DND-41 (cell line): ENCODE data around the gene CLEC9A.

Experiments used
- ATAC-seq: fragments of 200-7000 bp; cut with Tn5 transposase; 3 replicates; pipeline ENCODE4 v1.9.1; 2021; ENCODE audit warnings: low read depth; ENCODE audit not compliant: insufficient read depth
- DNase-seq: peaks from one replicate; pipeline ENCODE4 v3.0.0-alpha.2; 2020
- H2AFZ ChIP-seq: 2 replicates; pipeline ENCODE4 v1.6.0; 2012; ENCODE audit warnings: low read depth, low read length
- H3K27ac ChIP-seq: 2 replicates; pipeline ENCODE4 v1.5.1; 2012; ENCODE audit warnings: low read length, inconsistent platforms
- H3K27me3 ChIP-seq: fragments of 200-600 bp; sonication (generic); 2 replicates; pipeline ENCODE4 v1.6.0; 2012; ENCODE audit warnings: low read length, mild to moderate bottlenecking, inconsistent platforms; ENCODE audit not compliant: insufficient read depth, poor library complexity
- H3K36me3 ChIP-seq: 2 replicates; pipeline ENCODE4 v1.5.1; 2012; ENCODE audit warnings: low read length, inconsistent platforms; ENCODE audit not compliant: insufficient read depth
- H3K4me1 ChIP-seq: 2 replicates; pipeline ENCODE4 v1.5.1; 2012; ENCODE audit warnings: mild to moderate bottlenecking, low read length; ENCODE audit not compliant: insufficient read depth
- H3K4me2 ChIP-seq: 2 replicates; pipeline ENCODE4 v1.6.0; 2012; ENCODE audit warnings: mild to moderate bottlenecking, moderate library complexity, low read length, inconsistent platforms; ENCODE audit not compliant: insufficient read depth
- H3K4me3 ChIP-seq, 2 experiments: fragments of 200-600 bp in 1 of 2; shearing (Covaris generic) in 1 of 2; 2 replicates each; pipeline ENCODE4 v1.5.1; 2012 to 2016; ENCODE audit warnings: inconsistent platforms in 2 of 2, low read length in 2 of 2, mild to moderate bottlenecking in 2 of 2, low read depth in 1 of 2, moderate library complexity in 1 of 2
- H3K79me2 ChIP-seq: 2 replicates; pipeline ENCODE4 v1.6.0; 2012; ENCODE audit warnings: low read length, inconsistent platforms; ENCODE audit not compliant: insufficient read depth
- H3K9ac ChIP-seq: 2 replicates; pipeline ENCODE4 v1.6.0; 2012; ENCODE audit warnings: low read depth, mild to moderate bottlenecking, inconsistent platforms, low read length, moderate library complexity
- H3K9me3 ChIP-seq: 2 replicates; pipeline ENCODE4 v1.5.1; 2012; ENCODE audit warnings: low read length, moderate library complexity, mild to moderate bottlenecking, inconsistent platforms; ENCODE audit not compliant: insufficient read depth, severe bottlenecking
- H4K20me1 ChIP-seq: 2 replicates; pipeline ENCODE4 v1.6.0; 2012; ENCODE audit warnings: low read length; ENCODE audit not compliant: insufficient read depth
- EZH2 ChIP-seq: IDR thresholded peaks from 3 replicates; pipeline ENCODE4 v1.6.1; 2012; ENCODE audit warnings: borderline replicate concordance, low read depth, mild to moderate bottlenecking, moderate library complexity, low read length, inconsistent platforms; ENCODE audit not compliant: severe bottlenecking
- TF ChIP-seq, protein P1 (sequence below): IDR thresholded peaks from 2 replicates; pipeline ENCODE4 v1.5.1; 2012; ENCODE audit warnings: borderline replicate concordance, low read length, moderate library complexity, mild to moderate bottlenecking; ENCODE audit not compliant: poor library complexity, severe bottlenecking; ENCODE audit errors: extremely low read depth

The CLEC9A gene

DNA sequence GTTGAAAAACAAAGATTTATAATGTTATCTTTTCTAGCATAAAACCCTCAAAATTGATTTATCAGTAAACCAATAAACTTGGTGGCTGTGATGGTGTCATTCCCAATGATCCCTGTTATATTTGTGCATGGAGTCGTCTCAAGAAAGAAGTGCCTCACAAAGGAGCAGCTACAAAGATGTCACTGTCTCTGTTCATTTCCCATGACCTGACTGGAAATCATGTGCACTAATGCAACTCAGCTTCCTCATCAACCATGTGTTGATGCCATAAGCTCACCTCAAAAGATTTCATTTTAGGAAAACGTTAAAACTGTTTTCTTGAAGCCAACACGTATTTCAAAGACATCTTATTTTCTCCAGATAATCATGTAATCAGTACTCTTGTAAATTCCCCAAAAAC is 39.5 kb downstream of the CLEC9A start:
- no peaks in the 10 kb centered on the region for H3K9me3 ChIP-seq
- peaks cover 15% of the 10 kb centered on the region for H3K27me3 ChIP-seq
- H3K79me2 ChIP-seq: no peaks in the 10 kb centered on the region
- no peak overlapping the region for H2AFZ ChIP-seq
- no peak overlapping the region for H3K9ac ChIP-seq
- TF ChIP-seq, protein P1, sequence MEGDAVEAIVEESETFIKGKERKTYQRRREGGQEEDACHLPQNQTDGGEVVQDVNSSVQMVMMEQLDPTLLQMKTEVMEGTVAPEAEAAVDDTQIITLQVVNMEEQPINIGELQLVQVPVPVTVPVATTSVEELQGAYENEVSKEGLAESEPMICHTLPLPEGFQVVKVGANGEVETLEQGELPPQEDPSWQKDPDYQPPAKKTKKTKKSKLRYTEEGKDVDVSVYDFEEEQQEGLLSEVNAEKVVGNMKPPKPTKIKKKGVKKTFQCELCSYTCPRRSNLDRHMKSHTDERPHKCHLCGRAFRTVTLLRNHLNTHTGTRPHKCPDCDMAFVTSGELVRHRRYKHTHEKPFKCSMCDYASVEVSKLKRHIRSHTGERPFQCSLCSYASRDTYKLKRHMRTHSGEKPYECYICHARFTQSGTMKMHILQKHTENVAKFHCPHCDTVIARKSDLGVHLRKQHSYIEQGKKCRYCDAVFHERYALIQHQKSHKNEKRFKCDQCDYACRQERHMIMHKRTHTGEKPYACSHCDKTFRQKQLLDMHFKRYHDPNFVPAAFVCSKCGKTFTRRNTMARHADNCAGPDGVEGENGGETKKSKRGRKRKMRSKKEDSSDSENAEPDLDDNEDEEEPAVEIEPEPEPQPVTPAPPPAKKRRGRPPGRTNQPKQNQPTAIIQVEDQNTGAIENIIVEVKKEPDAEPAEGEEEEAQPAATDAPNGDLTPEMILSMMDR: no peak
- no peak for TF ChIP-seq EZH2
- H3K4me1 ChIP-seq: no peaks in the 10 kb centered on the region
- DNase-seq (no peak), ATAC-seq (no peak)
- no peak overlapping the region for H3K4me2 ChIP-seq
- H4K20me1 ChIP-seq: no peaks in the 10 kb centered on the region
- H3K4me3 ChIP-seq: no peak overlapping the region
- no peak overlapping the region for H3K27ac ChIP-seq
- H3K36me3 ChIP-seq: no peaks in the 10 kb centered on the region

DNA sequence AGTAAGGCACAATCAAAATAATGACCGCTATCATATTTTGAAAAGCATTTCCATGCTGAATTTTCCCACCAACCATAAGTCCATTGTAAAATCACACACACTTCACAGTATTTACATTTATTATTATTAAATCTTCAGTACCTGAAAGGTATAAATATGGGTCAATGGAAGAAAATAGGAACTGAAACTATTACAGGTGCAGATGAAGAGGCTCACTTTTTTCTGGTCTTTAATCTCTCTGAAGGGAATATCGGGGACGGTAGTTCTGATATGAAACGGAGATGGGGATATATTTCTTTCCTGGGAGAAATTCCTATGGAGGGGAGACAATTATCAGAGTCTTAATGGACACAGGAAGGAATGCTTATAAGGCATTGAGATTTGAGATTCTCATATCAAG is 39.9 kb downstream of the CLEC9A start:
- Histone ChIP-seq H3K9me3 (no peaks in the 10 kb centered on the region), H3K4me3 (no peak overlapping the region), H3K4me2 (no peak overlapping the region), H3K36me3 (no peaks in the 10 kb centered on the region), H2AFZ (no peak overlapping the region), H4K20me1 (no peaks in the 10 kb centered on the region), H3K27me3 (peaks cover 20% of the 10 kb centered on the region), H3K79me2 (no peaks in the 10 kb centered on the region), H3K4me1 (no peaks in the 10 kb centered on the region), H3K9ac (no peak overlapping the region), H3K27ac (no peak overlapping the region)
- TF ChIP-seq EZH2: no peak
- TF ChIP-seq, protein P1: no peak
- ATAC-seq (no peak), DNase-seq (no peak)

DNA sequence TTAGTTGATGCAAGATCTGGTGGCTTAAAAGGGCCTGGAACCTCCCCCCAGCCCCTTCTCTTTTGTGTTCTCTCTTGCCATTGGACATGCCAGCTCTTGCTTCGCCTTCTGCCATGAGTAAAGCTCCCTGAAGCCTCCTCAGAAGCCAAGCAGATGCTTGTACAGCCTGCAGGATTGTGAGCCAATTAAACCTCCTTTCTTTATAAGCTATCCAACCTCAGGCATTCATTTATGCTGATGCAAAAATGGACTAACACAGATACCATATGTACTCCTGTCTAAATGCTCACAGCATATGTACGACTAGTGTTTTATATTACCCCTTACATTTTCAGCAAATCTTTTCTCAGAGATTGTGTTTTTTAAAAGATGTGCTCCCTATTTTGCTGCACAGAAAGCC is 41.6 kb downstream of the CLEC9A start:
- ATAC-seq: no peak
- H3K4me3 ChIP-seq: no peak overlapping the region

More for the DNA sequence above, 41.6 kb downstream of the CLEC9A start:
- Histone ChIP-seq H3K27ac (no peak overlapping the region), H3K27me3 (peaks cover 22% of the 10 kb centered on the region), H3K79me2 (no peaks in the 10 kb centered on the region), H3K4me2 (no peak overlapping the region), H2AFZ (no peak overlapping the region), H4K20me1 (no peaks in the 10 kb centered on the region), H3K9me3 (no peaks in the 10 kb centered on the region), H3K9ac (no peak overlapping the region), H3K36me3 (no peaks in the 10 kb centered on the region), H3K4me1 (no peaks in the 10 kb centered on the region)
- DNase-seq: no peak
- no peak for TF ChIP-seq EZH2
- TF ChIP-seq, protein P1: no peak
